K562 (cell line): ENCODE results near the gene TRAP1. TPM values are rescaled to one million over a fixed set of nuclear protein-coding genes. Genes with fewer than 3 reads are reported as not detected.
A peak's percentile ranks its signal among the peaks of the same experiment; 100 is the strongest.

Source experiments
- ARID2 ChIP-seq: fragments of 450-650 bp; IDR thresholded peaks from 2 replicates; pipeline ENCODE4 v1.6.1; 2017; ENCODE audit warnings: antibody characterized with exemption, mild to moderate bottlenecking
- BRD4 ChIP-seq: fragments of 200-600 bp; sonication (generic); IDR thresholded peaks from 2 replicates; pipeline ENCODE4 v1.6.1; 2017; ENCODE audit warnings: inconsistent platforms
- COPS2 ChIP-seq: fragments of 450-650 bp; conservative IDR thresholded peaks from 2 replicates; pipeline ENCODE4 v1.6.1; 2016; ENCODE audit warnings: mild to moderate bottlenecking, moderate library complexity
- ESRRA ChIP-seq: fragments of 450-650 bp; IDR thresholded peaks from 2 replicates; pipeline ENCODE4 v1.6.1; 2014; ENCODE audit warnings: low read depth, mild to moderate bottlenecking, moderate library complexity, borderline replicate concordance
- GTF2A2 ChIP-seq: IDR thresholded peaks from 2 replicates; pipeline ENCODE4 v1.6.1; 2016; ENCODE audit warnings: mild to moderate bottlenecking, missing genetic modification characterization, missing compliant biosample characterization
- GTF2F1 ChIP-seq: IDR thresholded peaks from 2 replicates; pipeline ENCODE4 v1.6.1; 2011; ENCODE audit warnings: low read depth, low read length, improper control_type of control experiment
- HOXB6 ChIP-seq: fragments of 250-450 bp; sonication (Bioruptor Pico); IDR thresholded peaks from 2 replicates; pipeline ENCODE4 v1.5.1; 2022; ENCODE audit warnings: mild to moderate bottlenecking, borderline replicate concordance
- KLF6 ChIP-seq: fragments of 250-450 bp; sonication (Bioruptor Pico); IDR thresholded peaks from 2 replicates; pipeline ENCODE4 v1.4.0; 2020; ENCODE audit warnings: mild to moderate bottlenecking, moderate library complexity, borderline replicate concordance
- LEF1 ChIP-seq: fragments of 450-650 bp; IDR thresholded peaks from 2 replicates; pipeline ENCODE4 v1.6.1; 2016; ENCODE audit warnings: mild to moderate bottlenecking
- MITF ChIP-seq: IDR thresholded peaks from 2 replicates; pipeline ENCODE4 v1.6.1; 2014; ENCODE audit warnings: antibody characterized with exemption
- MTA3 ChIP-seq: fragments of 450-650 bp; formaldehyde crosslinking; IDR thresholded peaks from 2 replicates; pipeline ENCODE4 v1.6.1; 2017; ENCODE audit warnings: mild to moderate bottlenecking, borderline replicate concordance
- NFIX ChIP-seq: fragments of 250-450 bp; sonication (Bioruptor Pico); IDR thresholded peaks from 2 replicates; pipeline ENCODE4 v1.4.0; 2020; ENCODE audit warnings: low read depth, mild to moderate bottlenecking, moderate library complexity
- PKNOX1 ChIP-seq: fragments of 450-650 bp; IDR thresholded peaks from 2 replicates; pipeline ENCODE4 v1.6.1; 2016
- RAD51 ChIP-seq: fragments of 450-650 bp; IDR thresholded peaks from 2 replicates; pipeline ENCODE4 v1.7.1; 2016; ENCODE audit warnings: low read depth, mild to moderate bottlenecking, borderline replicate concordance
- SMAD2 ChIP-seq: fragments of 150-350 bp; IDR thresholded peaks from 2 replicates; pipeline ENCODE4 v1.6.1; 2014; ENCODE audit warnings: low read depth, mild to moderate bottlenecking, low read length
- SNRNP70 ChIP-seq: fragments of 200-400 bp; formaldehyde crosslinking; optimal IDR thresholded peaks from 2 replicates; pipeline ENCODE3; 2017; ENCODE audit warnings: low read depth, low read length
- SP1 ChIP-seq: sonication (generic); formaldehyde crosslinking; IDR thresholded peaks from 2 replicates; pipeline ENCODE4 v1.8.1; 2022; ENCODE audit warnings: mild to moderate bottlenecking, missing genetic modification reagents
- TBL1XR1 ChIP-seq, 2 experiments: IDR thresholded peaks; 2 replicates each; pipeline ENCODE4 v1.6.1; 2012; ENCODE audit warnings: improper control_type of control experiment in 2 of 2, low read length in 2 of 2, mild to moderate bottlenecking in 1 of 2
- TGIF2 ChIP-seq: sonication (generic); formaldehyde crosslinking; IDR thresholded peaks from 2 replicates; pipeline ENCODE4 v1.8.1; 2022; ENCODE audit warnings: mild to moderate bottlenecking, missing genetic modification reagents, moderate library complexity
- UBTF ChIP-seq, 2 experiments: IDR thresholded peaks; 2 replicates each; pipeline ENCODE4 v1.6.1; 2012; ENCODE audit warnings: improper control_type of control experiment in 2 of 2, low read depth in 2 of 2, low read length in 2 of 2, borderline replicate concordance in 1 of 2
- ZNF133 ChIP-seq: fragments of 250-450 bp; sonication (Bioruptor Pico); IDR thresholded peaks from 2 replicates; pipeline ENCODE4 v1.4.0; 2020; ENCODE audit warnings: mild to moderate bottlenecking
- ZNF431 ChIP-seq: sonication (generic); formaldehyde crosslinking; IDR thresholded peaks from 2 replicates; pipeline ENCODE4 v1.8.0; 2022; ENCODE audit warnings: mild to moderate bottlenecking, missing genetic modification reagents
- ZNF695 ChIP-seq: fragments of 450-650 bp; formaldehyde crosslinking; IDR thresholded peaks from 2 replicates; pipeline ENCODE4 v1.4.0; 2020; ENCODE audit warnings: mild to moderate bottlenecking, moderate library complexity
- polyA plus RNA-seq, 8 experiments: library from polyadenylated mRNA; depleted of rRNA in 4 of 8; stranded (reverse) in 5 of 8; unstranded in 3 of 8; fragments of >200 nt; fragmentation: Nextera tagmentation in 2 of 8; fragmentation: Illumina TruSeq in 1 of 8; extraction: Ambion mirVana in 2 of 8; extraction: Trizol in 1 of 8; gene quantifications; 2 replicates each; pipeline versions ENCODE4 v1.2.1 to v1.2.3, GENCODE V29; 2011 to 2014; ENCODE audit warnings: inconsistent platforms in 1 of 8, missing spikeins in 1 of 8
- total RNA-seq, 7 experiments: library from RNA; depleted of rRNA in 6 of 7; stranded (reverse); fragments of >200 nt in 6 of 7; fragmentation: Illumina TruSeq in 2 of 7; extraction: Trizol in 2 of 7; gene quantifications; 2 replicates each; pipeline versions ENCODE4 v1.2.1 to v1.2.3, GENCODE V29; 2011 to 2021; ENCODE audit warnings: low replicate concordance in 1 of 7
- TF ChIP-seq, protein P1 (sequence below): fragments of 450-650 bp; IDR thresholded peaks from 2 replicates; pipeline ENCODE4 v1.6.1; 2016; ENCODE audit warnings: missing biosample characterization, missing genetic modification characterization

TRAP1 gene
- total and polyA plus RNA-seq, 9 of the 15 experiments (the other 6 are each of a cell fraction or from before 2014, with no cell fraction given) = 19.1 to 436 (median 301) TPM

DNA sequence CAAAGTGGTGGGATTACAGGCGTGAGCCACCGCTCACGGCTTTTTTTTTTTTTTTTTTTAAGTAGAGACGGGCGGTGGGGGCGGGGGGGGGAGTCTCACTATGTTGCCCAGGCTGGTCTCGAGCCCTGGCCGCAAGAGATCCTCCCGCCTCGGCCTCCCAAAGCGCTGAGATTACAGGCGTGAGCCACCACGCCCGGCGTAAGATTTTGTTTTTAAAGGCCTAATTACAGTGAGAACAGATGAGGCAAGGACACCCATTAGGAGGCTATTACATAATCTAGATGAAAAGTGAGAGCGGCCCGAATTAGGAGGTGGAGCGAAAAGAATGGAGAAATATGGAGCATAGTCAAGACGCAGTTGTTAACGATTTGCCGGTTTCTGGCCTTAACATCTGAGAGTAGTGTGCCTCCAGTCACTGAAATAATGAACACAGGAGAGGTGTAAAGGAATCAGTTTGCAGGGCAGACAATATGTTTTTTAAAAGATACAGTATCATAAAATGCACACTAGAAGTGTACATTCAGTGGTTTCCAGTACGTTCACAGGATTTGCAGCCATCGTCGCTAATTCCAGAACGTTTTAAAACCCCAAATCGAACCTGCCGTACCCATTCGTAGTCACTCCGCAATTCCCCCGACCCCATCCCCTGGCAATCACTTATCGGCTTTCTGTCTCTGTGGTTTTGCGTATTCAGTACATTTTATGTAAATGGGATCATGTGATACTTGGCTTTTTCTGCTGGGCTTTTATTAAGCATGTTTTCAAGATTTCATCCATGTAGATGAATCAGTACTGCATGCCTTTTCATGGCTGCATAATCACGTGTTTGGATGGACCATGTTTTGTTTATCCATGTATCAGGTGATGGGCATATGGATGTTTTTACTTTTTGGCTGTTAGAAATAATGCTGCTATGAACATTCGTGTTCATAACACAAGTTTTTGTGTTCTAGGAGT is 104.5 kb downstream of the TRAP1 start (continued):
- TF ChIP-seq RAD51 (peak; percentile 68), ESRRA (peak; percentile 45; the same call in 1 of the 2 replicates), TGIF2 (CRISPR knock-in tag) (no peak), NFIX (no peak), PKNOX1 (peak; percentile 20; the same call in 1 of the 2 replicates), HOXB6 (CRISPR knock-in tag) (no peak), BRD4 (no peak), COPS2 (no peak), ZNF133 (CRISPR knock-in tag) (no peak), ZNF695 (no peak), UBTF (IDR thresholded peaks at IDR 0.05; ENCODE audit: borderline replicate concordance in 1 of 2, low read depth in 2 of 2, low read length in 2 of 2) (0 out of 4 replicates have a peak, but pooled peaks of 1 of the 2 experiments have one; percentile 31), GTF2F1 (no peak), SMAD2 (no peak), ARID2 (no peak), SNRNP70 (no peak), MTA3 (no peak), SP1 (no peak), ZNF431 (no peak), GTF2A2 (tag) (no peak), MITF (no peak; the same call in 1 of the 2 replicates), TBL1XR1 (IDR thresholded peaks at IDR 0.05; ENCODE audit: low read length in 2 of 2) (no peak), KLF6 (no peak), LEF1 (no peak)
- TF ChIP-seq, protein P1, sequence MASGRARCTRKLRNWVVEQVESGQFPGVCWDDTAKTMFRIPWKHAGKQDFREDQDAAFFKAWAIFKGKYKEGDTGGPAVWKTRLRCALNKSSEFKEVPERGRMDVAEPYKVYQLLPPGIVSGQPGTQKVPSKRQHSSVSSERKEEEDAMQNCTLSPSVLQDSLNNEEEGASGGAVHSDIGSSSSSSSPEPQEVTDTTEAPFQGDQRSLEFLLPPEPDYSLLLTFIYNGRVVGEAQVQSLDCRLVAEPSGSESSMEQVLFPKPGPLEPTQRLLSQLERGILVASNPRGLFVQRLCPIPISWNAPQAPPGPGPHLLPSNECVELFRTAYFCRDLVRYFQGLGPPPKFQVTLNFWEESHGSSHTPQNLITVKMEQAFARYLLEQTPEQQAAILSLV (tag) = no peak
